GM12891 (cell line): ENCODE results near the gene LPIN1.

Source experiments
- DNase-seq: peaks from one replicate; pipeline ENCODE4 v3.0.0; 2011; ENCODE audit warnings: low spot score; ENCODE audit not compliant: insufficient read length
- FAIRE-seq: peaks from 2 replicates; lab custom pipeline; 2011; peaks lifted over from hg19 to GRCh38; lab: Jason Lieb, UNC
- PAX5 ChIP-seq: IDR thresholded peaks from 2 replicates; pipeline ENCODE4 v1.6.1; 2011; ENCODE audit warnings: low read length, moderate library complexity, mild to moderate bottlenecking; ENCODE audit not compliant: insufficient read depth, severe bottlenecking
- POLR2A ChIP-seq: IDR thresholded peaks from 2 replicates; pipeline ENCODE4 v1.6.1; 2011; ENCODE audit warnings: low read depth, low read length, control low read depth
- POLR2AphosphoS5 ChIP-seq: IDR thresholded peaks from 2 replicates; pipeline ENCODE4 v1.6.1; 2011; ENCODE audit warnings: low read depth, low read length, control low read depth
- POU2F2 ChIP-seq: IDR thresholded peaks from 2 replicates; pipeline ENCODE4 v1.6.1; 2011; ENCODE audit warnings: low read depth, mild to moderate bottlenecking, control low read depth, low read length, moderate library complexity
- SPI1 ChIP-seq: IDR thresholded peaks from 2 replicates; pipeline ENCODE4 v1.6.1; 2011; ENCODE audit warnings: low read depth, low read length, control low read depth
- TAF1 ChIP-seq: IDR thresholded peaks from 2 replicates; pipeline ENCODE4 v1.6.1; 2011; ENCODE audit warnings: low read depth, low read length, control low read depth

LPIN1 gene

DNA sequence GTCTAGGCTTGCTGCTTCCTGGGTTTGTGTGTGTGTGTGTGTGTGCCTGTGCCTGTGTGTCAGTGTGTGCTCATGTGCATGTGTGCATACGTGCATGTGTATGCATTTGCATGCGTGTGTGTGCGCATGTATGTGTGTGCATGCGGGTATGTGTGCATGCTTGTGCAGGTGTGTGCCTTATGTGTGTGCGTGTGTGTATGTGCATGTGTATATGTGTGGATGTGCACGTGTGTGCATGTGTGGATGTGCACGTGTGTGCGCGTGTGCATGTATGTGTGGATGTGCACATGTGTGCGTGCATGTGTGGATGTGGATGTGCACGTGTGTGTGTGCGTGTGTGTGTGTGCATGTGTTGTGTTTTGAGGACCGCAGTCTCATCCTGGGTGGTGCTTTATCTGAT is 42.8 kb downstream of the LPIN1 start:
- TF ChIP-seq SPI1 (no peak), PAX5 (no peak), POLR2AphosphoS5 (no peak), POU2F2 (no peak), POLR2A (no peak), TAF1 (no peak)
- peak; percentile 87 for FAIRE-seq
- no peak for DNase-seq

DNA sequence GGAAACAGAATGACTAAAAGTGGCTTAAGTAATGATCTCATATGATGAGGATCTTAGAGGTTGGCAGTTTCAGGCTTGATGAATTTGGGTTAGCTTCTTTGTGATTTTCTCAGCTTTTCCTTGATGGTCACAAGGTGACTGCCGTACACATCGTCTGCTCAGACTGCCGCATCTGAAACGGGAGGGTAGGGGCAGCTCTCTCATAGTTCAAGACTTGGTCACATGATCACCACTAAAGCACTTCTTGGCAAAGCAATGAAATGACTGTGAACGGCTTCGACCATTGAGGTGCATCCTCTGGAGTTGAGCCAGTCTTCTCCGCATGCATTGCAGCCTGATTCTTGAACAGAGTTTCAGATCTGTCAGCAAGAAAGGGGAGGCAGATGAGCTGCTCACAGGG is 43.8 kb downstream of the LPIN1 start:
- TF ChIP-seq SPI1: no peak
- no peak for TF ChIP-seq PAX5
- TF ChIP-seq POLR2A: no peak
- no peak for TF ChIP-seq POU2F2
- no peak for TF ChIP-seq TAF1
- no peak for TF ChIP-seq POLR2AphosphoS5
- no peak for DNase-seq
- FAIRE-seq: peak; percentile 38

DNA sequence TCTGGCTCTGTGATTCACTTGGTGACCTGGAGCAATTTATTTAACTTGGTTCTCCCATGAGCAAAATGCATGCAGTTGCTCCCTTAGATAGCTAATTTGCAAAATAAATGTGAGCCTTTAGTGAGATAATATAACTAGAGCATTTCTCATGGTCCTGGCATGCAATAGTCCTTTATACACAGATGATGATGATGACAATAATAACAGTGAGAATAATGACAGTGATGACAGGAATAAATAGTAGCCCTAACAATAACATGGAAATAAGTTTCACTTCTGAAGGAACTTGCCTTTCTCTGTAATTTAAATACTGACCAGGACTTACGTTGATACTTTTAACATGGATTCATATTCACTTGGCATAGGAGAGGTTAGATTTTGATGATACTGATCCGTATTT is 49.2 kb downstream of the LPIN1 start:
- no peak for FAIRE-seq
- no peak for DNase-seq
- TF ChIP-seq POLR2A (no peak), SPI1 (no peak), POLR2AphosphoS5 (no peak), TAF1 (no peak), POU2F2 (no peak), PAX5 (no peak)

DNA sequence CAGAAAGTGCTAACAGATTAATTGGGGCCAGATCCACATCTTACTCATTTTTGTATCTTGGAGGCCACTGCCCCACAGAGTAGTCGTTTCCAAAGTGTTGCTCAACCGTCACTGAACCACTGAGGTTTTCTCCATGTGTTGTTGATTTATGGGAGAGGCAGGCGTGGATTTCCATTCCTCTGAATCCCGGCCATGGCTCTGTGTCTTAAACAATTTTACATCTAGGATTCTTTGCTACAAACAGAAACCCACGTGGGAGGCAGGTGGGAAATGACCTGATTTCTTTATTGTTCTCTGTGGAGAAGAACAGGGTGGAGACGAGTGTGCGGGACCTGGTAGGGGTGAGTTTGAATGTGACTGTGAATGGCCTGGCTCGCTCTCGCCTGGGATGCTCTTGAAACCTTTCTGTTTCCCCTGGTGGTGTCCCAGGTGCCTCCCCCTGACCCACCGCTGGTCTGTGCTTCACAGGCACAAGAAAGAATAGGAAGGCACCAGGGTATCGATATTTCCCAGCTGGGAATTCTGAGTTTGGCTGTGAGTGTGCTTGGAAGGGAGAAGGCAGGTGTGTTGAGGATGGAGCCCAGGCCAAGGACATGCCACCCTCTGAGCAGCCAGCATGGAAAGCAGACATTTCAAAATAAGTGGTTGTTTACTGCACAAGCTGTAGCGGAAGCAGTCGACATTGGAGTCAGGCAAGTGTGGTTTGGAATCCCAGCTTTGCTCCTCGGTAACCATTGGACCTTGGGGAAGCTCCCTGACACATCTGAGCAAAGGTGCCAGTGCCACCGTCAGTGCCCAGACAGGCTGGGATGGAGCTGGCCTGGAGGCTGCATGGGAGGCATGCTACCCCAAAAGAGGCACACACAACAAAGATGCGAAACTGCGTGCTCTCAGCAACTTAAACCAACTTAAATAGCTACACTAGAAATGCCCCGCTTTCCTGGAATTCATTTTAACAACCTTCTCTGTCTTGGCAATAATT is 50.0 kb downstream of the LPIN1 start:
- TF ChIP-seq TAF1 (no peak), POU2F2 (no peak), POLR2A (no peak), PAX5 (no peak), POLR2AphosphoS5 (no peak), SPI1 (no peak)
- DNase-seq (no peak), FAIRE-seq (no peak)

DNA sequence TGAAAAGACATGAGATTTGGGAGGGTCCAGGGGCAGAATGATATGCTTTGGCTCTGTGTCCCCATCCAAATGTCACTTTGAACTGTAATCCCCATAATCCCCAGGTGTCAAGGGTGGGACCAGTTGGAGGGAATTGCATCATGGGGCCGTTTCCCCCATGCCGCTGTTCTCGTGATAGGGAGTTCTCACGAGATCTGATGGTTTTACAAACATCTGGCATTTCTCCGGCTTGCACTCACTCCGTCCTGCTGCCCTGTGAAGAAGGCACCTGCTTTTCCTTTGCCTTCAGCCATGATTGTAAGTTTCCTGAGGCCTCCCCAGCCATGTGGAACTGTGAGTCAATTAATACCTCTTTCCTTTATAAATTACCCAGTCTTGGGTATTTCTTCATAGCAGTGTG is 51.4 kb downstream of the LPIN1 start:
- TF ChIP-seq POU2F2 (no peak), SPI1 (no peak), PAX5 (no peak), POLR2A (no peak)
- no peak for FAIRE-seq
- DNase-seq: no peak

DNA sequence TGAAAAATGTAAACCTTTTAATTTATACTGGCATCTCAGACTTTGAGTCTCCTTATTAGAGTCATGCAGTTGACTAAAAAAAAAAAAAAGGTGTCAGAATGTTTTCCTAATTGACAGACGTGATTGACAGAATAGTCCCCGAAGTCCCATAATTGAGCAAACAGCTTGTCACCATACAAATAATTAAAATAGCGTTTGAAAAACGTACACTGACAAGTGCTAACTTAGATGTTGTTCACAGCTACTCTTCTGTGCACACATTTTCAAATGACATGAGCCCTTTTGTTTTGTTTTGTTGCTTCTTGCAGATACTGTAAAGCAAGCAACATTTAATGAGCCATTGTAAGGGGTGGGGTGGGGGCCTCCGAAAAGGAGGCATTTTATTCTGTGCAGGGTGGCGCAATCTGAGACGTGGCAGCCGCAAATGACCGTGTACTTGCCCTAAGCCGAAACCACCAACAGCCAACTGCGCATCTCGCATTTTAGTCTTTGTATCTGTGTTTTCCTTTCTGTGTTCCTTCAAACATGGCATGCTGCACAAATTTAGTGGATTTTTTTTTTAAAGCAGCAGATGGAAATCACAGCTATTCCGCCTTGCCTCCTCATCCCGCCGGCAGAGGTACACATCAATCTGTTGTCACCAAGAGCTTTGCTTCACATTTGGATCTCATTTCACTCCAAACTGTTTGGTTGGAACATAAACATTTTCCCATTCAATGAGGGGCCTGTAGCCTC is 52.4 kb downstream of the LPIN1 start:
- no peak for FAIRE-seq
- TF ChIP-seq SPI1: no peak
- TF ChIP-seq POLR2AphosphoS5: no peak
- no peak for TF ChIP-seq POLR2A
- no peak for TF ChIP-seq TAF1
- no peak for TF ChIP-seq POU2F2
- TF ChIP-seq PAX5: no peak
- no peak for DNase-seq

DNA sequence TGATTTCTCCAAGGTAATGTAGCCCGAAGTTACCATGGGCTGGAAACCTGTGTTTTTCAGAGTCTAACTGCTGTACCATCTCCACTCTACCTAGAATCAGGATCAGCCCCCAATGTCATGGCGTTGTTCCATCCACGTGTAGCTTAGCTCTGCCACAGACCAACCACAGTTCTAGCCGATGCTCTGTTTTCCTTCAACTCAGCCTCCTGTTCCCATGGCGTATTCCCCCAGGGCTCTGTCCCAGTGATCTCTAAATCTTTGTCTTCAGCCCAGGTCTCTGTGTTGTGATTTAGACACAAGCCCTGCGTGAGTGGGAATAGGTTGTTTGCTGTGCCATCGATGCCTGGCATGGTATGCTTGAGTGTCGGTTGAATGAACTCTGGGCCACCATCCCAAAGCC is 53.4 kb downstream of the LPIN1 start:
- FAIRE-seq: no peak
- DNase-seq: no peak
- TF ChIP-seq POLR2AphosphoS5 (no peak), POU2F2 (no peak), SPI1 (no peak), PAX5 (no peak), POLR2A (no peak), TAF1 (no peak)

DNA sequence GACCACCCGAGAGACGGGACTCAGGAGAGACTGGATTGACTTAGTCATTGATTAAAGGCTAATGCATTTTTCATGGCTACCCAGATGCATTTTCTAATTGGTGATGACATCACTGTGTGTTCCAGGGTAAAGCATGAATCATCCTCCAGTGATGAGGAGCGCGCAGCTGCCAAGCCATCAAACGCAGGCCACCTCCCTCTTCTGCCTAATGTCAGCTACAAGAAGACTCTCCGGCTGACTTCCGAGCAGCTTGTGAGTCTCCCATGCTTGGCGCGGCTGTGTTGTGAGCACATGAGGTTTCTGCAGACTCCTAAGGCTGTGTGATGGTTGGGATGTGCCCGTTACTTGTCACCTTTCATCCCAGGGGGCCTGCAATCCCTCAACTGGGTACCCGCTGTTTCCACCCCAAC is 56.4 kb downstream of the LPIN1 start:
- DNase-seq (no peak), FAIRE-seq (no peak)
- TF ChIP-seq POLR2A (no peak), TAF1 (no peak), POU2F2 (no peak), PAX5 (no peak), SPI1 (no peak), POLR2AphosphoS5 (no peak)

DNA sequence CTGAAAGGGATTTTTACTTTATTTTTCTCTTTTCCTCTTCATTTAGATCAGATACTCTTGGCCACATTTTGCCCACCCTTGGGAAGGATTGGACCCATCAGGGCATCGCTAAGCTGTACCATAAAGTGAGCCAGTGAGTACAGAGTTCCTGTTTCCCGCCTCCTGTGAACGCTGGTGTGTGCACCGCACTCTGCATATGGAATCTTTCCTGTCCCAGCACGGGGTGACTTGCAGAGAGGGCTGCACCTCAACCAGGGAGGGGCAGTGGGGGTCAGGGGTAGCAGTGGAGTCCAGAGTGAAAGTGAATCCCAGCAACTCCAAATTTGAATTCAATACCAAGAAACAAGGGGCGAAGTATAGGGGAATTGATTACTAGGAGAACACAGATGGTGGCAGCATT is 58.6 kb downstream of the LPIN1 start:
- TF ChIP-seq TAF1 (no peak), PAX5 (no peak), POLR2AphosphoS5 (no peak), SPI1 (no peak), POU2F2 (no peak), POLR2A (no peak)
- FAIRE-seq (no peak), DNase-seq (no peak)
